Ovary (tissue), 9 donors: ENCODE measurements around the gene SFXN1. TPM values are rescaled to one million over a fixed set of nuclear protein-coding genes. Genes with fewer than 3 reads are reported as not detected.
"Not testable (repeated sequence)": the region's sequence is repeated elsewhere in the genome, so short reads cannot be mapped to it uniquely, and the experiment has no call there.

Source experiments
- DNase-seq, 5 donors: peaks; one replicate each; pipeline ENCODE4 v3.0.0-alpha.2; 2019 to 2020
- H3K27ac ChIP-seq, 2 donors: fragments of 200-600 bp; one replicate each; pipeline versions ENCODE4 v1.5.1 to v1.8.0; 2019 to 2022
- H3K27me3 ChIP-seq: fragments of 200-600 bp; one replicate; pipeline ENCODE4 v1.8.0; 2022
- H3K36me3 ChIP-seq: fragments of 200-600 bp; sonication (generic); one replicate; pipeline ENCODE4 v1.5.1; 2019
- H3K4me1 ChIP-seq: one replicate; pipeline ENCODE4 v1.8.1; 2013; ENCODE audit warnings: mild to moderate bottlenecking, moderate library complexity; ENCODE audit not compliant: insufficient read depth
- H3K4me3 ChIP-seq: fragments of 200-600 bp; sonication (generic); one replicate; pipeline ENCODE4 v1.5.1; 2017
- H3K9me3 ChIP-seq, 2 donors: fragments of 200-600 bp in 1 of 2; sonication (generic) in 1 of 2; one replicate each; pipeline versions ENCODE4 v1.5.1 to v1.8.1; 2013 to 2019; ENCODE audit warnings: mild to moderate bottlenecking in 1 of 2, moderate library complexity in 1 of 2
- CTCF ChIP-seq, 3 donors: fragments of 450-650 bp in 2 of 3; fragments of 200-600 bp in 1 of 3; IDR thresholded peaks; one replicate each; pipeline versions ENCODE4 v1.5.1 to v1.8.0; 2016 to 2022; ENCODE audit warnings: antibody characterized with exemption in 3 of 3, mild to moderate bottlenecking in 1 of 3
- EP300 ChIP-seq: sonication (generic); formaldehyde crosslinking; IDR thresholded peaks from one replicate; pipeline ENCODE4 v1.6.1; 2017; ENCODE audit warnings: antibody characterized with exemption
- POLR2A ChIP-seq: fragments of 450-650 bp; IDR thresholded peaks from one replicate; pipeline ENCODE4 v1.6.1; 2017; ENCODE audit warnings: antibody characterized with exemption, mild to moderate bottlenecking, moderate library complexity
- WGBS, 3 donors: extraction: QIAGEN DNeasy Blood & Tissue Kit in 1 of 3; methylation state at CpG; one replicate each; pipeline versions ENCODE4 v1.1.5 to v1.1.7; 2013 to 2017; 5-methylcytosine and 5-hydroxymethylcytosine counted together
- intact Hi-C, 4 donors: fragments of 100-400 bp; cut with DNase I; formaldehyde crosslinking; loops; one replicate each; pipeline versions ENCODE4 v1.11.0 to v1.15.1; 2022 to 2023
- polyA plus RNA-seq, 2 donors: library from polyadenylated mRNA; stranded (reverse); fragments of 200-250 nt in 1 of 2; fragments of 350-450 nt in 1 of 2; fragmentation: Illumina TruSeq in 1 of 2; extraction: RNeasy Lipid Tissue Mini Kit (QIAGEN cat#74804) in 1 of 2; gene quantifications; one replicate each; pipeline ENCODE4 v1.2.3, GENCODE V29; 2013 to 2014
- total RNA-seq, 7 donors: library from RNA; depleted of rRNA in 2 of 7; stranded (reverse); fragments of >200 nt in 2 of 7; fragmentation: NEBNext Ultra II Directional in 3 of 7; extraction: Animal tissue kit (Norgen Biotek cat#: 25700) in 3 of 7; gene quantifications; one replicate each; pipeline versions ENCODE4 v1.1.0 to v1.2.4, GENCODE V29; 2016 to 2023
- donor health status: DM: no; HTN: no; CAD: no; lungs with moderate emphysema.
- donor health status: DM: no; HTN: no; CAD: no.
- donor health status: Bipolar disorder and iron deficiency.
- donor health status: DM: yes; HTN: yes; CAD: no.
- donor health status: DM: no; HTN: no; CAD: no.
- donor health status: DM: yes; HTN: yes; CAD: no.

Gene SFXN1
- total and polyA plus RNA-seq, 9 donors = 9.6 to 50.6 (median 31.4) TPM

GRCh38 chr5:175534070-175534932 is 55.9 kb downstream of the SFXN1 start:
- no peaks in the 10 kb centered on the region for H3K36me3 ChIP-seq
- H3K9me3 ChIP-seq = no peaks in the 10 kb centered on the region
- peak; percentile 49 to 84 (median 80) for TF ChIP-seq CTCF (IDR thresholded peaks at IDR 0.05)
- no peak for TF ChIP-seq POLR2A
- no peak for TF ChIP-seq EP300
- no peak overlapping the region for H3K27ac ChIP-seq
- H3K4me1 ChIP-seq = no peaks in the 10 kb centered on the region
- no peak overlapping the region for H3K4me3 ChIP-seq
- peak; percentile 51 to 82 (median 64) for DNase-seq
- no peaks in the 10 kb centered on the region for H3K27me3 ChIP-seq
- 4% methylated on average over 24 to 32 of the region's 32 CpGs for WGBS, 3 donors
- intact Hi-C loops = no loop called here

DNA sequence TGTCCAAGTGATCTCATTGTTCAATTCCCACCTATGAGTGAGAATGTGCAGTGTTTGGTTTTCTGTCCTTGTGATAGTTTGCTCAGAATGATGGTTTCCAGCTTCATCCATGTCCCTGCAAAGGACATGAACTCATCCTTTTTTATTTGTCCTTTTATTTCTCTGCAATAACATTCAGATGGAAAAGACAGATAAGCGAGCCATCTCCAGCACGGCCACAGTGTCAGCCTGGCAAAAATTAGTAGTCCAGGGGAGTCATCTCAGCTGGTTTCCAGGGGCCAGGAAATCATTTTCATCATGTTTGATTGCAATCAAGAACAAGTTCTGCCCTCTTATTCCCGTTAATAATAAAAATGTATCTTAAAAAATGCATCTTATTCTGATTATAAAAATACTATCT is 57.0 kb downstream of the SFXN1 start:
- H3K27ac ChIP-seq, H3K27me3 ChIP-seq, H3K9me3 ChIP-seq, DNase-seq, H3K4me3 ChIP-seq, H3K36me3 ChIP-seq, H3K4me1 ChIP-seq: not testable (repeated sequence)
- 62 to 74% (median 67%) methylated on average over 3 of the region's 3 CpGs for WGBS, 3 donors
- intact Hi-C loops = loop anchor here in 1 of 4 donors (5.0 kb wide), 1 partner anchor 182 kb away; no protein-coding TSS in a partner anchor

DNA sequence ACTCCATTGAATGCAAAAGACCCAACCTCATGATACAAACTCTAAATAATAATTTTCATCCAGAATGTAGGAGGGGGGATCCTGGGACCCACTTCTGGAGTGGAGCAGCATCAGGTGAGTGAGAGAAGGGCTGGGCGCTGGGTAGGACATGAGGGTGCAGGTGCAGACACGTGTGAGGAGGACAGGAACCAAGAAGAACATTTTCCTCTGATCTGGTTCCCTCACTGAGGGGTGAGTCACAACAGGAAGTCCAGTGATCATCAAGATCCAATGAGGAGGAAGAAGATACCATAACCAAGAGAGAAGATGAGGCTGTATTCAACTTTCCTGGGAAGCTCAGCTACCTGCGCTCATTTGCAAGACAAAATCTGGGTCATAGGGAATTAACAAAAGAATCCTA is 57.4 kb downstream of the SFXN1 start:
- Histone ChIP-seq H3K36me3 (no peaks in the 10 kb centered on the region), H3K27ac (no peak overlapping the region), H3K9me3 (no peaks in the 10 kb centered on the region), H3K27me3 (no peaks in the 10 kb centered on the region), H3K4me3 (no peak overlapping the region), H3K4me1 (no peaks in the 10 kb centered on the region)
- TF ChIP-seq CTCF (IDR thresholded peaks at IDR 0.05) (no peak), POLR2A (no peak), EP300 (no peak)
- intact Hi-C loops = loop anchor here in 1 of 4 donors (5.0 kb wide), 1 partner anchor 182 kb away; no protein-coding TSS in a partner anchor
- no peak for DNase-seq
- 75 to 79% (median 78%) methylated on average over 3 of the region's 3 CpGs for WGBS, 3 donors

- Histone ChIP-seq H3K27me3 (no peaks in the 10 kb centered on the region), H3K4me3 (no peak overlapping the region), H3K9me3 (no peaks in the 10 kb centered on the region), H3K27ac (no peak overlapping the region), H3K36me3 (no peaks in the 10 kb centered on the region), H3K4me1 (no peaks in the 10 kb centered on the region)
- no peak for TF ChIP-seq EP300
- no peak for TF ChIP-seq CTCF (IDR thresholded peaks at IDR 0.05)
- no peak for TF ChIP-seq POLR2A
- DNase-seq = no peak
- intact Hi-C loops = loop anchor here in 1 of 4 donors (5.0 kb wide), 1 partner anchor 179 kb away; no protein-coding TSS in a partner anchor
- WGBS, 3 donors = 84 to 87% (median 87%) methylated on average over 5 of the region's 5 CpGs
Observed at GRCh38 chr5:175538576-175538975, 60.2 kb downstream of the SFXN1 start.

DNA sequence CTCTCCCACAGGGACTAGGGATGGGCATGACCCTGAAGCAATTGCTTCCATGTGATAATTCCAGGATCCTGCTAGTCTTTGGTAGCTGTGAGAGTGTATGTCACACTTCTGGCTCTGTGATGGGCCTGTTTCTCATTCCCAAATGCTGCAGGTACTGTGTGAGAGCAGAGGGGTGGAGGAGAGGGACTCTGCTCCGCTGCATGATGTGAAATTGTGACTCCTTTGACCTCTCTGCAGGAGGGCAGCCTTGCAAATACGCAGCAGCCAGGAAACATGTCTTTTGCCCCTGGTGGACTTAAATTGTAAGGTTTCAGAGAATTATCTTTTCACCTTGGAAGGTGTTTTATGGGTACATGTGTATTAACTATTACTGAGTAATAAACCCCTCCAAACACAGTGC is 61.6 kb downstream of the SFXN1 start:
- intact Hi-C loops = loop anchor here in 1 of 4 donors (5.0 kb wide), 1 partner anchor 177 kb away; no protein-coding TSS in a partner anchor
- no peaks in the 10 kb centered on the region for H3K4me1 ChIP-seq
- no peaks in the 10 kb centered on the region for H3K9me3 ChIP-seq

More for the DNA sequence above, 61.6 kb downstream of the SFXN1 start:
- no peak overlapping the region for H3K27ac ChIP-seq
- WGBS, 3 donors = 63 to 74% (median 69%) methylated on average over 2 of the region's 2 CpGs
- H3K36me3 ChIP-seq = no peaks in the 10 kb centered on the region
- H3K27me3 ChIP-seq = no peaks in the 10 kb centered on the region
- no peak for DNase-seq
- TF ChIP-seq POLR2A = no peak
- no peak for TF ChIP-seq EP300
- no peak for TF ChIP-seq CTCF (IDR thresholded peaks at IDR 0.05)
- H3K4me3 ChIP-seq = no peak overlapping the region
